SIG-M5 treated with dmso at 0.1 percent for 504 hours (cell line): Measurements from ENCODE around the gene NAALADL2.
A peak's percentile ranks its signal among the peaks of the same experiment; 100 is the strongest.
"Not testable (repeated sequence)": the region's sequence is repeated elsewhere in the genome, so short reads cannot be mapped to it uniquely, and the experiment has no call there.

ENCODE experiments used
- DNase-seq: peaks from one replicate; lab custom pipeline; 2025; ENCODE audit not compliant: unreplicated experiment; lab: John Stamatoyannopoulos, UW

The NAALADL2 gene

GRCh38 chr3:175411405-175411804 is 552.3 kb downstream of the NAALADL2 start:
- no peak for DNase-seq

- DNase-seq: no peak
Observed at GRCh38 chr3:175411946-175412345, 552.8 kb downstream of the NAALADL2 start.

GRCh38 chr3:175413926-175414325 is 554.8 kb downstream of the NAALADL2 start:
- no peak for DNase-seq

GRCh38 chr3:175416600-175416999 is 557.5 kb downstream of the NAALADL2 start:
- no peak for DNase-seq

GRCh38 chr3:175417426-175417825 is 558.3 kb downstream of the NAALADL2 start:
- DNase-seq: no peak

- DNase-seq: no peak
Observed at GRCh38 chr3:175421902-175422301, 562.8 kb downstream of the NAALADL2 start.

- DNase-seq: peak; percentile 9
Observed at GRCh38 chr3:175422744-175423143, 563.6 kb downstream of the NAALADL2 start.

GRCh38 chr3:175423848-175424247 is 564.7 kb downstream of the NAALADL2 start:
- not testable (repeated sequence) for DNase-seq

- no peak for DNase-seq
Observed at GRCh38 chr3:175426805-175427204, 567.7 kb downstream of the NAALADL2 start.

GRCh38 chr3:175428466-175428865 is 569.3 kb downstream of the NAALADL2 start:
- no peak for DNase-seq

GRCh38 chr3:175430983-175431773 is 572.0 kb downstream of the NAALADL2 start:
- no peak for DNase-seq

GRCh38 chr3:175432376-175433025 is 573.4 kb downstream of the NAALADL2 start:
- no peak for DNase-seq

GRCh38 chr3:175433026-175433674 is 574.0 kb downstream of the NAALADL2 start:
- no peak for DNase-seq

- DNase-seq: no peak
Observed at GRCh38 chr3:175434561-175434960, 575.4 kb downstream of the NAALADL2 start.

- DNase-seq: no peak
Observed at GRCh38 chr3:175443682-175444081, 584.5 kb downstream of the NAALADL2 start.

GRCh38 chr3:175445741-175446140 is 586.6 kb downstream of the NAALADL2 start:
- DNase-seq: no peak

- no peak for DNase-seq
Observed at GRCh38 chr3:175447521-175447920, 588.4 kb downstream of the NAALADL2 start.

GRCh38 chr3:175453361-175453760 is 594.2 kb downstream of the NAALADL2 start:
- no peak for DNase-seq

- no peak for DNase-seq
Observed at GRCh38 chr3:175456466-175456865, 597.3 kb downstream of the NAALADL2 start.

- DNase-seq: no peak
Observed at GRCh38 chr3:175457301-175457700, 598.2 kb downstream of the NAALADL2 start.

GRCh38 chr3:175460849-175461399 is 601.8 kb downstream of the NAALADL2 start:
- DNase-seq: not testable (repeated sequence)

GRCh38 chr3:175464362-175464761 is 605.2 kb downstream of the NAALADL2 start:
- no peak for DNase-seq
